IMR-90 (cell line): ENCODE results near the gene CYTH2.

Experiments used
- CEBPB ChIP-seq: IDR thresholded peaks from 2 replicates; pipeline ENCODE4 v1.6.1; 2012; ENCODE audit warnings: low read depth, low read length, improper control_type of control experiment
- CHD1 ChIP-seq: IDR thresholded peaks from 2 replicates; pipeline ENCODE4 v1.6.1; 2012; ENCODE audit warnings: low read depth, low read length, improper control_type of control experiment
- CTCF ChIP-seq: conservative IDR thresholded peaks from 2 replicates; pipeline ENCODE4 v1.5.1; 2012; ENCODE audit warnings: mild to moderate bottlenecking, low read depth, low read length, improper control_type of control experiment
- ELK1 ChIP-seq: fragments of 150-350 bp; IDR thresholded peaks from 2 replicates; pipeline ENCODE4 v1.6.1; 2016; ENCODE audit warnings: low read depth, mild to moderate bottlenecking, low read length, moderate library complexity, borderline replicate concordance
- FOS ChIP-seq: fragments of 150-350 bp; IDR thresholded peaks from 2 replicates; pipeline ENCODE4 v1.6.1; 2016; ENCODE audit warnings: low read depth, low read length
- MAFK ChIP-seq: IDR thresholded peaks from 2 replicates; pipeline ENCODE4 v1.6.1; 2012; ENCODE audit warnings: low read depth, low read length, improper control_type of control experiment
- MAZ ChIP-seq: IDR thresholded peaks from 2 replicates; pipeline ENCODE4 v1.6.1; 2012; ENCODE audit warnings: low read depth, mild to moderate bottlenecking, low read length, improper control_type of control experiment, moderate library complexity, borderline replicate concordance
- MXI1 ChIP-seq: IDR thresholded peaks from 2 replicates; pipeline ENCODE4 v1.6.1; 2012; ENCODE audit warnings: low read depth, mild to moderate bottlenecking, low read length, moderate library complexity, borderline replicate concordance
- POLR2A ChIP-seq: IDR thresholded peaks from 2 replicates; pipeline ENCODE4 v1.6.1; 2012; ENCODE audit warnings: mild to moderate bottlenecking, low read depth, low read length
- RAD21 ChIP-seq: IDR thresholded peaks from 2 replicates; pipeline ENCODE4 v1.6.1; 2012; ENCODE audit warnings: low read length, improper control_type of control experiment
- RCOR1 ChIP-seq: IDR thresholded peaks from 2 replicates; pipeline ENCODE4 v1.6.1; 2012; ENCODE audit warnings: mild to moderate bottlenecking, low read length, improper control_type of control experiment; ENCODE audit not compliant: insufficient replicate concordance
- RFX5 ChIP-seq: IDR thresholded peaks from 2 replicates; pipeline ENCODE4 v1.8.0; 2012; ENCODE audit warnings: low read depth, mild to moderate bottlenecking, low read length, moderate library complexity
- SMC3 ChIP-seq: fragments of 150-350 bp; IDR thresholded peaks from 2 replicates; pipeline ENCODE4 v1.6.1; 2016; ENCODE audit warnings: low read depth, mild to moderate bottlenecking, antibody characterized with exemption, low read length, moderate library complexity

- no peak for TF ChIP-seq CTCF
- no peak for TF ChIP-seq MAZ
- no peak for TF ChIP-seq POLR2A
- no peak for TF ChIP-seq RCOR1
- TF ChIP-seq SMC3: no peak
- no peak for TF ChIP-seq MXI1
- no peak for TF ChIP-seq RFX5
- no peak for TF ChIP-seq ELK1
- no peak for TF ChIP-seq FOS
- TF ChIP-seq CHD1: no peak
- TF ChIP-seq MAFK: no peak
- TF ChIP-seq RAD21: no peak
- TF ChIP-seq CEBPB: no peak
Measured at GRCh38 chr19:48490981-48491792, 22.0 kb downstream of the CYTH2 start.
